Aorta (tissue), 5 donors: ENCODE results near the gene HERC5. TPM values are rescaled to one million over a fixed set of nuclear protein-coding genes. Genes with fewer than 3 reads are reported as not detected.
"Not testable (repeated sequence)": the region's sequence is repeated elsewhere in the genome, so short reads cannot be mapped to it uniquely, and the experiment has no call there.

Experiments used
- ATAC-seq: fragments of 200-7000 bp; cut with Tn5 transposase; one replicate; pipeline ENCODE4 v1.9.1; 2022; ENCODE audit warnings: moderate library complexity; ENCODE audit not compliant: low FRiP score
- DNase-seq, 2 donors: peaks; one replicate each; pipeline ENCODE4 v3.0.0-alpha.2; 2020
- H3K27ac ChIP-seq, 2 donors: one replicate each; pipeline ENCODE4 v1.5.1; 2013; ENCODE audit warnings: low read length in 2 of 2, mild to moderate bottlenecking in 2 of 2, moderate library complexity in 2 of 2, control low read depth in 1 of 2, inconsistent platforms in 1 of 2, low read depth in 1 of 2
- H3K27me3 ChIP-seq, 2 donors: one replicate each; pipeline ENCODE4 v1.6.1; 2013; ENCODE audit warnings: control low read depth in 1 of 2, low read length in 1 of 2, mild to moderate bottlenecking in 1 of 2, moderate library complexity in 1 of 2; ENCODE audit not compliant: insufficient read depth in 2 of 2, control insufficient read depth in 1 of 2
- H3K36me3 ChIP-seq, 2 donors: one replicate each; pipeline ENCODE4 v1.6.1; 2013; ENCODE audit warnings: control low read depth in 1 of 2, low read length in 1 of 2, mild to moderate bottlenecking in 1 of 2; ENCODE audit not compliant: insufficient read depth in 2 of 2, control insufficient read depth in 1 of 2
- H3K4me1 ChIP-seq, 2 donors: one replicate each; pipeline ENCODE4 v1.6.1; 2013; ENCODE audit warnings: low read length in 2 of 2, control low read depth in 1 of 2, mild to moderate bottlenecking in 1 of 2, moderate library complexity in 1 of 2; ENCODE audit not compliant: insufficient read depth in 2 of 2, control insufficient read depth in 1 of 2
- H3K4me3 ChIP-seq, 2 donors: one replicate each; pipeline ENCODE4 v1.5.1; 2013; ENCODE audit warnings: low read length in 2 of 2, control low read depth in 1 of 2, mild to moderate bottlenecking in 1 of 2
- H3K9me3 ChIP-seq: one replicate; pipeline ENCODE4 v1.6.1; 2013; ENCODE audit warnings: mild to moderate bottlenecking, low read length; ENCODE audit not compliant: control insufficient read depth
- WGBS, 2 donors: extraction: QIAGEN DNeasy Blood & Tissue Kit; methylation state at CpG; one replicate each; pipeline ENCODE4 v1.1.7; 2013; 5-methylcytosine and 5-hydroxymethylcytosine counted together
- intact Hi-C, 2 donors: fragments of 100-400 bp; cut with DNase I; formaldehyde crosslinking; loops; one replicate each; pipeline versions ENCODE4 v1.14.2 to v1.15.0; 2022
- polyA plus RNA-seq, 2 donors: library from polyadenylated mRNA; stranded (reverse); fragments of 200-250 nt; gene quantifications; one replicate each; pipeline ENCODE4 v1.2.3, GENCODE V29; 2013
- total RNA-seq, 2 donors: library from RNA; stranded (reverse); fragmentation: NEBNext Ultra II Directional; extraction: Animal tissue kit (Norgen Biotek cat#: 25700); gene quantifications; one replicate each; pipeline ENCODE4 v1.2.1, GENCODE V29; 2021
- donor health status: healthy with polysubstance abuse.
- donor health status: Bipolar disorder and iron deficiency.
- donor health status: DM: no; HTN: no; CAD: no.
- donor health status: DM: no; HTN: no; CAD: no.
- donor health status: DM: yes; HTN: yes; CAD: no.

The HERC5 gene
- total and polyA plus RNA-seq, 4 donors, result 7.0 to 10.3 (median 9.7) TPM

GRCh38 chr4:88533937-88534750 is 77.2 kb downstream of the HERC5 start:
- no peak for ATAC-seq
- Histone ChIP-seq H3K36me3 (no peaks in the 10 kb centered on the region), H3K27me3 (no peaks in the 10 kb centered on the region), H3K4me3 (no peak overlapping the region), H3K4me1 (no peaks in the 10 kb centered on the region), H3K27ac (no peak overlapping the region), H3K9me3 (no peaks in the 10 kb centered on the region)
- DNase-seq, result no peak
- WGBS, 2 donors, result 46 to 53% methylated on average over 4 of the region's 4 CpGs
- intact Hi-C loops, result loop anchor here in 1 of 2 donors (10.0 kb wide), 1 partner anchor 491 kb away; no protein-coding TSS in a partner anchor

GRCh38 chr4:88535090-88535755 is 78.3 kb downstream of the HERC5 start:
- no peaks in the 10 kb centered on the region for H3K9me3 ChIP-seq
- ATAC-seq (no peak), DNase-seq (no peak)
- H3K27ac ChIP-seq, result no peak overlapping the region
- H3K27me3 ChIP-seq, result no peaks in the 10 kb centered on the region
- no peak overlapping the region for H3K4me3 ChIP-seq
- 83 to 88% methylated on average over 2 of the region's 2 CpGs for WGBS, 2 donors
- intact Hi-C loops, result loop anchor here in 1 of 2 donors (5.0 to 10.0 kb wide), 2 partner anchors 57 to 490 kb away; partner anchors contain the start of gene HERC3
- H3K4me1 ChIP-seq, result no peaks in the 10 kb centered on the region
- no peaks in the 10 kb centered on the region for H3K36me3 ChIP-seq

GRCh38 chr4:88537709-88538108 is 80.8 kb downstream of the HERC5 start:
- intact Hi-C loops, result loop anchor here in 1 of 2 donors (5.0 to 10.0 kb wide), 2 partner anchors 55 to 487 kb away; partner anchors contain the start of gene HERC3
- no peaks in the 10 kb centered on the region for H3K27me3 ChIP-seq
- H3K27ac ChIP-seq, result no peak overlapping the region
- H3K4me1 ChIP-seq, result no peaks in the 10 kb centered on the region
- no peak for ATAC-seq
- no peak for DNase-seq
- no peaks in the 10 kb centered on the region for H3K9me3 ChIP-seq
- WGBS, 2 donors, result 82 to 86% methylated on average over 1 of the region's 1 CpG
- H3K36me3 ChIP-seq, result no peaks in the 10 kb centered on the region
- H3K4me3 ChIP-seq, result no peak overlapping the region

- intact Hi-C loops, result loop anchor here in 1 of 2 donors (5.0 to 10.0 kb wide), 2 partner anchors 53 to 485 kb away; partner anchors contain the start of gene HERC3
- not testable (repeated sequence) for H3K4me3 ChIP-seq, H3K27me3 ChIP-seq, H3K9me3 ChIP-seq, H3K4me1 ChIP-seq, H3K36me3 ChIP-seq, ATAC-seq, H3K27ac ChIP-seq
- peak; percentile 83 for DNase-seq
- 36 to 37% methylated on average over 9 of the region's 9 CpGs for WGBS, 2 donors
Measured at GRCh38 chr4:88539322-88540068, 82.6 kb downstream of the HERC5 start.

GRCh38 chr4:88549815-88550214 is 92.9 kb downstream of the HERC5 start:
- Histone ChIP-seq H3K4me1 (no peaks in the 10 kb centered on the region), H3K27ac (no peak overlapping the region), H3K27me3 (no peaks in the 10 kb centered on the region), H3K9me3 (no peaks in the 10 kb centered on the region), H3K36me3 (no peaks in the 10 kb centered on the region), H3K4me3 (no peak overlapping the region)
- ATAC-seq (no peak), DNase-seq (no peak)
- 87 to 90% methylated on average over 7 of the region's 7 CpGs for WGBS, 2 donors
- intact Hi-C loops, result no loop called here

Other genes starting within 250 kb of the HERC5 start
- 10 to 100 TPM; 39.2 to 51.4 TPM for gene PPM1K, start 172.6 kb upstream of the HERC5 start, total RNA-seq
- 10 to 100 TPM; 14.9 to 25.8 TPM for gene PPM1K, start 172.6 kb upstream of the HERC5 start, polyA plus RNA-seq
- 1 to 10 TPM; 6.9 to 9.5 TPM for gene HERC6, start 78.3 kb upstream of the HERC5 start, total RNA-seq
- gene HERC6, start 78.3 kb upstream of the HERC5 start, polyA plus RNA-seq, result 1 to 10 TPM; 2.4 to 4.2 TPM
- gene PYURF, start 66.7 kb downstream of the HERC5 start, total RNA-seq, result 10 to 100 TPM; 51.9 TPM
- gene PYURF, start 66.7 kb downstream of the HERC5 start, polyA plus RNA-seq, result 100 to 1,000 TPM in 1 of 2 donors, 10 to 100 TPM in 1; 88.0 to 115 TPM
- gene HERC3, start 135.4 kb downstream of the HERC5 start, total RNA-seq, result 10 to 100 TPM; 34.4 to 46.2 TPM
- 1 to 10 TPM; 5.5 to 9.0 TPM for gene HERC3, start 135.4 kb downstream of the HERC5 start, polyA plus RNA-seq
- 10 to 100 TPM in 1 of 2 donors, 1 to 10 TPM in 1; 9.5 to 11.2 TPM for gene NAP1L5, start 240.7 kb downstream of the HERC5 start, total RNA-seq
- gene NAP1L5, start 240.7 kb downstream of the HERC5 start, polyA plus RNA-seq, result 10 to 100 TPM in 1 of 2 donors, 1 to 10 TPM in 1; 9.4 to 13.0 TPM